ENCODE measurements around the gene FAM120A. TPM values are rescaled to one million over a fixed set of nuclear protein-coding genes. Genes with fewer than 3 reads are reported as not detected.

Gene FAM120A
- total RNA-seq, 1 donor from 2014 or later: 57.3 TPM

DNA sequence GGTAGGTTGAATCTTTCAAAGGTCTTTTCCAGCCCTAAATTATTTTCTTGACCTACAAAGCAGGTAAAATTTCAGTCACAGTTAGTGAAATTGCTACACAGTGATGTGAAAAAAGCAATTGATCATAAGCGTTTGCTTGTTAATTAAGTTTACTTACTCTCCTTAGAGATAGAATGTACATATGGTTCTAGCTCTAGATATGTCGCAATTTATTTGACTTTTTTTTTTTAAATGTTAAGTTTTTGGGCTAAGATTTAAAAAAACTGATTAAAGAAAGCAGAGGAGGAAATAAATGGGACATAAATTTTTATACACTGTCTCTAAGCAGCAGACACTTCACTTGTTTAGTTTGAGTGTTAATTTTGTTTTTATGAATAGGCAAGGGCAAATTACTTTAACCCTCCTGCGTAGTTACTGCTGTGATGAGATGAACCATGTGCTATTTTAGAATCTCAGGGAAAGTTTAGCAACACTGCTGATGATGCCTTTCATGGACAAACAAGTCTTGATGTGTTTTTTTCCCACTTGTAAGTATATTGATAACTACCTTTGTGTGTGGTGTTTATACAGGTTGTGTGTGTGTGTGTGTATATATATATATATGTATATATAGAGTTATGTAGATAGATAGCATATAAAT, 40.2 kb downstream of the FAM120A start:
- Mint-ChIP-seq H3K27me3 (ENCODE audit: low read depth) (no peaks in the 10 kb centered on the region), H3K4me3 (no peak overlapping the region), H3K9me3 (no peaks in the 10 kb centered on the region), H3K4me1 (no peaks in the 10 kb centered on the region), H3K36me3 (ENCODE audit: low read depth) (peaks cover 27% of the 10 kb centered on the region), H3K27ac (ENCODE audit: unreplicated experiment) (no peak overlapping the region)
- TF ChIP-seq, protein P1, sequence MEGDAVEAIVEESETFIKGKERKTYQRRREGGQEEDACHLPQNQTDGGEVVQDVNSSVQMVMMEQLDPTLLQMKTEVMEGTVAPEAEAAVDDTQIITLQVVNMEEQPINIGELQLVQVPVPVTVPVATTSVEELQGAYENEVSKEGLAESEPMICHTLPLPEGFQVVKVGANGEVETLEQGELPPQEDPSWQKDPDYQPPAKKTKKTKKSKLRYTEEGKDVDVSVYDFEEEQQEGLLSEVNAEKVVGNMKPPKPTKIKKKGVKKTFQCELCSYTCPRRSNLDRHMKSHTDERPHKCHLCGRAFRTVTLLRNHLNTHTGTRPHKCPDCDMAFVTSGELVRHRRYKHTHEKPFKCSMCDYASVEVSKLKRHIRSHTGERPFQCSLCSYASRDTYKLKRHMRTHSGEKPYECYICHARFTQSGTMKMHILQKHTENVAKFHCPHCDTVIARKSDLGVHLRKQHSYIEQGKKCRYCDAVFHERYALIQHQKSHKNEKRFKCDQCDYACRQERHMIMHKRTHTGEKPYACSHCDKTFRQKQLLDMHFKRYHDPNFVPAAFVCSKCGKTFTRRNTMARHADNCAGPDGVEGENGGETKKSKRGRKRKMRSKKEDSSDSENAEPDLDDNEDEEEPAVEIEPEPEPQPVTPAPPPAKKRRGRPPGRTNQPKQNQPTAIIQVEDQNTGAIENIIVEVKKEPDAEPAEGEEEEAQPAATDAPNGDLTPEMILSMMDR (conservative IDR thresholded peaks at IDR 0.05): no peak
- DNase-seq (ENCODE audit: low read depth, low spot score): no peak

DNA sequence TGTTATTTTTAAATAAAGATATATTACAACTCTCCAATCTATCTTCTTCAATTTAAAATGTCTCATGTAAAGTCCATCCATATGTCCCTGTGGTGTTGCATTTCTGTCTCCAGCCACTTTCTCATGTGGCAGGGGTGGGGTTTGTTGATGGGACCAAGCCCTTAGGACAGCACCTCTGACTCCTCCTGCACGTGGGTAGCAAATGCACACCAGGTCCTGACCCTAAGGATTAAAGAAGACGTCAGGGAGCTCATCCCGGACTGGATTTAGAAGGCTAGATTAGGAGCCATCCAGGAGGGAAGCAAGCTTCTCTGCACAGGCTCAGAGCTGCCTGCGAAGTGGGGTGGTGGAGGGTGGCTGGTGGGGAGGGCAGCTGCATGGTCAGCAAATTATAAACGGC, 40.8 kb downstream of the FAM120A start:
- H3K4me3 Mint-ChIP-seq: no peak overlapping the region
- no peak overlapping the region for H3K27ac Mint-ChIP-seq (ENCODE audit: unreplicated experiment)
- TF ChIP-seq, protein P1 (conservative IDR thresholded peaks at IDR 0.05): no peak
- H3K36me3 Mint-ChIP-seq (ENCODE audit: low read depth): peaks cover 25% of the 10 kb centered on the region
- no peak for DNase-seq (ENCODE audit: low read depth, low spot score)
- no peaks in the 10 kb centered on the region for H3K4me1 Mint-ChIP-seq
- no peaks in the 10 kb centered on the region for H3K27me3 Mint-ChIP-seq (ENCODE audit: low read depth)
- H3K9me3 Mint-ChIP-seq: no peaks in the 10 kb centered on the region

DNA sequence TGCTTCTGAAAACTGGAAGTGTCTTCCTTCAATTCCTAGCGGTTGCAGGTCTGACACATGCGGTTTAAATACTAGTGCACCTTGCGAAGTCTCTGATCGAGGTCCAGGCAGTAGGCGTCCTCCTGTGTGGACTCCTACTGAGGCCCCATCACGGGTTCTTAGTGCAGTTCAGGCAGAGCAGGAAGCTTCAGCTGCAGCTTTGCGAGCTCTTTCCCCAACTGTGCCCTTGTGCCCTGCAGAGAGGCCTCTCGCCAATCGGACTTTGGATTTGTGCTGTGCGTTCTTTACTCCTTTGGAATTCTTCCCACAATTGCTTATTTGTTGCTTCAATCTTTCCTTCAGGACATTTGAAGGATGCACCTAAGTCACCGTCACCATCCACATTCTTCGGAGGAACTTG, 42.5 kb downstream of the FAM120A start:
- Mint-ChIP-seq H3K27ac (ENCODE audit: unreplicated experiment) (no peak overlapping the region), H3K27me3 (ENCODE audit: low read depth) (no peaks in the 10 kb centered on the region), H3K4me1 (peaks cover 5% of the 10 kb centered on the region), H3K36me3 (ENCODE audit: low read depth) (peaks cover 17% of the 10 kb centered on the region), H3K4me3 (no peak overlapping the region), H3K9me3 (no peaks in the 10 kb centered on the region)
- DNase-seq (ENCODE audit: low read depth, low spot score): no peak
- TF ChIP-seq, protein P1 (conservative IDR thresholded peaks at IDR 0.05): no peak

DNA sequence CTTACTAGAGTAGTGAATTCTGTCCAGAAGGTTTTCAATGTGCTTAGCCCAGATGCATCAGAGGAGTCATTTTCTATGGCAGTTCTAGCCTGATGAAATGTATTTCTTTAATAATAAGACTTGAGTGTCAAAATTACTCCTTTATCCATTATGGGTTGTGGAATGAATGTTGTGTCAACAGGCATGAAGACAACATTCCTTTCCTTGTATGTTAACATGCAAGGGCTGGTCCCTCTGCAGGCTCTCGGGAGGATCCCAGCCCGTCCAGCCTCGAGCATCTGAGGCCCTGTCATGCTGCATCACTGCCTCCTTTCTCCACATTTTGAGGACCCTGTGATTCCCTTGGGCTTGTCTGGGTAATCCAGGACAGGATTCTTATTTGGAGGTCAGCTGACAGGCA, 44.8 kb downstream of the FAM120A start:
- Mint-ChIP-seq H3K36me3 (ENCODE audit: low read depth) (peaks cover 28% of the 10 kb centered on the region), H3K27ac (ENCODE audit: unreplicated experiment) (no peak overlapping the region), H3K4me3 (no peak overlapping the region), H3K4me1 (peaks cover 6% of the 10 kb centered on the region), H3K27me3 (ENCODE audit: low read depth) (no peaks in the 10 kb centered on the region), H3K9me3 (no peaks in the 10 kb centered on the region)
- TF ChIP-seq, protein P1 (conservative IDR thresholded peaks at IDR 0.05): no peak
- DNase-seq (ENCODE audit: low read depth, low spot score): no peak

DNA sequence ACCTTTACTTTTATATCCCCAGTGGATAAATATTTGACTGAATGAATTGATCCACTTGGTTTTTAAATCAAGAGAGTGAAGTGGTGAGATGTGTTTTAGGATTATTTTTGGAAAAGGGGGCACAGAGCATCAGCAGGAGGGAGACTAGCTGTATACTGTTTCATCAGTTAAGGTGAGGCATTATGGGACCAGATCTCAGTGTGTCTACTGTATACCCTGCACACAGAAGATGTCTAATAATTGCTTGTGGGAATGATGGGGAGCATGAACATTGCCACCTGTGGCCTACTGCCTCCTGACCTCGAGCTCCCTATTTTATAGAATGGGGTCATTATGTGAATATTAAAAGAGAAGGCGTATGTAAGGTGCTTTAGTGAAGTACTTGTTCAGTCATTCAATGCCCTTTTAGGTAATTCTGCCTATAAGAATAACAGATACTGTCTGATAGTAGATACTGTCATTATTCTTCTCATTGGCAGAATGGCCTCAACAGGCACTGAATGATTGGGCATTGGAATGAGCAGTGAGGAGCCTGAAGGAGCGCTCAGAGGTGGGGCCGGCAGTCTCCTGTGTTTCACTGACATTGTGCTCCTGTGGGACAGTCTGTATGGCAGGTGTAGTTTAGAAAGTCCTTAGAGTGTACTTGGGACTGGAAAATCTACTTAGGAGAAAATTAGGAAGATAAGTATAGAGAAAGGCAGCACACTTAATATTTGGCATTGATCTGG, 49.2 kb downstream of the FAM120A start:
- Mint-ChIP-seq H3K36me3 (ENCODE audit: low read depth) (peaks cover 32% of the 10 kb centered on the region), H3K27me3 (ENCODE audit: low read depth) (no peaks in the 10 kb centered on the region), H3K4me3 (no peak overlapping the region), H3K4me1 (peaks cover 6% of the 10 kb centered on the region), H3K27ac (ENCODE audit: unreplicated experiment) (no peak overlapping the region), H3K9me3 (no peaks in the 10 kb centered on the region)
- no peak for DNase-seq (ENCODE audit: low read depth, low spot score)
- TF ChIP-seq, protein P1 (conservative IDR thresholded peaks at IDR 0.05): no peak
